ENCODE results near the gene DGKB. TPM values are rescaled to one million over a fixed set of nuclear protein-coding genes. Genes with fewer than 3 reads are reported as not detected.

The DGKB gene
- total RNA-seq, 1 experiment from 2014 or later: 0.48 TPM

DNA sequence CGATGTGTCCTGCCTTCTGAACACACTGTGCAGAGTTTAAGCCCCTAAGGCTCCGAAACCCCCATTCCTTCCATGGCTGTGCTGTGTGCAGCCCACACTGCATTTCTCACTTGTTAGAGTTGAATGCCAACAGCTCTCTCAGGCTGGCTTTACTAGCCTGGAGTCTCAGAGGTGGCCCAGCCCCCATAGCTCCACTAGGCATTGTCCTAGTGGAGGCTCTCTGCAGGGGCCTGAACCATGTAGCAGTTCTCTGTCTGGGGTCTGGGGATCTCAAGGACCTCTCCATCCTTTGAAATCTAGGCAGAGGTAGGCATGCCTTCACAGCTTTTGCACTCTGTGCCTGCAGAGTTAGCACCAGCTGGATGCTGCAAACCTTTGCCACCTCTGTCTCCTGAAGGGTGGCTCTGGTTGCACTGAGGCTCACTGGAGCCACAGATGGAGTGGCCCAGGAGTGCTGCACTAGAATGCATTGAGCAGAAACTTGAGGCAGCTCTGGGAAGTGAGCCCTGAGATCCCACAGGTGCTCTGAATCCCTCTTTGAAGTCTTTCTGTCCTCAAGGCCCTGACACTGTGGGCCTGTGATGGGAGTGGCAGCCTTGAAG lies 301.7 kb downstream of the DGKB start:
- Histone ChIP-seq H2AFZ (no peak overlapping the region), H3F3A (ENCODE audit: insufficient read depth, low read depth) (no peaks in the 10 kb centered on the region), H3K4me1 (replicated peaks; ENCODE audit: insufficient read depth) (no peaks in the 10 kb centered on the region), H3K4me3 (no peak overlapping the region), H3K9me3 (ENCODE audit: insufficient read depth, low read depth) (no peaks in the 10 kb centered on the region), H3K36me3 (ENCODE audit: low read depth) (no peaks in the 10 kb centered on the region), H3K9me2 (ENCODE audit: insufficient read depth) (no peaks in the 10 kb centered on the region), H3K79me2 (ENCODE audit: low read depth) (no peaks in the 10 kb centered on the region), H4K20me1 (ENCODE audit: insufficient read depth) (no peaks in the 10 kb centered on the region), H3K27me3 (ENCODE audit: insufficient read depth, low read depth) (no peaks in the 10 kb centered on the region), H3K27ac (no peak overlapping the region), H3K4me2 (no peak overlapping the region)
- CTCF ChIA-PET: no interaction called here
- no TSS peak for BruUV-seq (replicated peaks)
- intact Hi-C loops (cut with micrococcal nuclease; ENCODE audit: unreplicated experiment): loop anchor here (10.0 kb wide), 1 partner anchor 46 kb away; no protein-coding TSS in a partner anchor
- POLR2A ChIA-PET (ENCODE audit: unreplicated experiment): no interaction called here
- no peak for TF ChIP-seq EZH2 (IDR thresholded peaks at IDR 0.05; ENCODE audit: low read depth)
- TF ChIP-seq, protein P1, sequence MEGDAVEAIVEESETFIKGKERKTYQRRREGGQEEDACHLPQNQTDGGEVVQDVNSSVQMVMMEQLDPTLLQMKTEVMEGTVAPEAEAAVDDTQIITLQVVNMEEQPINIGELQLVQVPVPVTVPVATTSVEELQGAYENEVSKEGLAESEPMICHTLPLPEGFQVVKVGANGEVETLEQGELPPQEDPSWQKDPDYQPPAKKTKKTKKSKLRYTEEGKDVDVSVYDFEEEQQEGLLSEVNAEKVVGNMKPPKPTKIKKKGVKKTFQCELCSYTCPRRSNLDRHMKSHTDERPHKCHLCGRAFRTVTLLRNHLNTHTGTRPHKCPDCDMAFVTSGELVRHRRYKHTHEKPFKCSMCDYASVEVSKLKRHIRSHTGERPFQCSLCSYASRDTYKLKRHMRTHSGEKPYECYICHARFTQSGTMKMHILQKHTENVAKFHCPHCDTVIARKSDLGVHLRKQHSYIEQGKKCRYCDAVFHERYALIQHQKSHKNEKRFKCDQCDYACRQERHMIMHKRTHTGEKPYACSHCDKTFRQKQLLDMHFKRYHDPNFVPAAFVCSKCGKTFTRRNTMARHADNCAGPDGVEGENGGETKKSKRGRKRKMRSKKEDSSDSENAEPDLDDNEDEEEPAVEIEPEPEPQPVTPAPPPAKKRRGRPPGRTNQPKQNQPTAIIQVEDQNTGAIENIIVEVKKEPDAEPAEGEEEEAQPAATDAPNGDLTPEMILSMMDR (conservative IDR thresholded peaks at IDR 0.05): no peak
- DNase-seq: no peak

DNA sequence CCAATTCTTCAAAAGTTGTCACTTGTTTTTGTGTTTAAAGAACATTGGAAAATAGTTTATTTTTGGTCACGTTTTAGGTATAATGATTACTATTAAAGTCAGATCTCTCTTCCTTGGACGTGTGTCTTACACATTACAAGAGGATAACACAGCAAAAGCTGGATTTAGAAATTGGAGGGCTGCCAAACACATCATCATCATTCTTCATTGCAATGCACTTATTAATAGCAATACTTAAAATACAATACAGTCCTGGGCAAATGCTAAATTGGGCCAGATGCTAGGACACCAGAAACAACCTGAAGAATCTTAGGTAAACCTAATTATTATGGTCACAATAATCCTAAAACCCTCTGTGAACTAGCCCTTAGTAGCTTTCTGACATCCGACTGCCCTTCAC lies 303.6 kb downstream of the DGKB start:
- no peaks in the 10 kb centered on the region for H3K4me1 ChIP-seq (replicated peaks; ENCODE audit: insufficient read depth)
- no peak overlapping the region for H3K4me3 ChIP-seq
- no peak for DNase-seq
- H3K79me2 ChIP-seq (ENCODE audit: low read depth): no peaks in the 10 kb centered on the region
- no peaks in the 10 kb centered on the region for H3K9me2 ChIP-seq (ENCODE audit: insufficient read depth)
- no peak overlapping the region for H3K4me2 ChIP-seq
- intact Hi-C loops (cut with micrococcal nuclease; ENCODE audit: unreplicated experiment): no loop called here
- POLR2A ChIA-PET (ENCODE audit: unreplicated experiment): no interaction called here
- BruUV-seq (replicated peaks): no TSS peak
- no peak overlapping the region for H3K27ac ChIP-seq
- CTCF ChIA-PET: no interaction called here
- no peaks in the 10 kb centered on the region for H3F3A ChIP-seq (ENCODE audit: insufficient read depth, low read depth)
- H2AFZ ChIP-seq: no peak overlapping the region
- H3K9me3 ChIP-seq (ENCODE audit: insufficient read depth, low read depth): no peaks in the 10 kb centered on the region
- H3K36me3 ChIP-seq (ENCODE audit: low read depth): no peaks in the 10 kb centered on the region
- no peaks in the 10 kb centered on the region for H3K27me3 ChIP-seq (ENCODE audit: insufficient read depth, low read depth)
- H4K20me1 ChIP-seq (ENCODE audit: insufficient read depth): no peaks in the 10 kb centered on the region
- TF ChIP-seq EZH2 (IDR thresholded peaks at IDR 0.05; ENCODE audit: low read depth): no peak
- TF ChIP-seq, protein P1 (conservative IDR thresholded peaks at IDR 0.05): no peak

DNA sequence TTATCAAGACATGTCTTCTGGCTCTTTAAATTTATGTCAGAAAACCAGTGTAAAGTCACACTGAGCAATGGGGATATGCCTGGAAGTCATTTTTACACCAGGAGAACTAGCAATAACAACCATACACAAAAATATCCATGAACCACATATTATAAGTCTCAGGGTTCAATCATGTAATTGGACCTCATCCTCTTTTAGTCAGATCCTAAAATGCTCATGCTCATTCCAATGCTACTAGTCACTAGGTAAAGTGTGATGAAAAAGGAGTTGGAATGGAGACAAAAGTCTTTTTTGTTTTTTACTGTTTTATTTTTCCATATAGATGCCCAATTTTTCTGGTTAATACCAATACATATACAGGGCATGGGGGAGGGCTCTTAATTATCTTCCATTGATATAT lies 306.1 kb downstream of the DGKB start:
- Histone ChIP-seq H2AFZ (no peak overlapping the region), H3K4me3 (no peak overlapping the region), H3K9me3 (ENCODE audit: insufficient read depth, low read depth) (no peaks in the 10 kb centered on the region; the same call in 1 of the 2 replicates), H3K4me2 (no peak overlapping the region), H3K27ac (no peak overlapping the region), H3K9me2 (ENCODE audit: insufficient read depth) (no peaks in the 10 kb centered on the region), H3K79me2 (ENCODE audit: low read depth) (no peaks in the 10 kb centered on the region), H3K4me1 (replicated peaks; ENCODE audit: insufficient read depth) (no peaks in the 10 kb centered on the region), H3K36me3 (ENCODE audit: low read depth) (no peaks in the 10 kb centered on the region), H4K20me1 (ENCODE audit: insufficient read depth) (no peaks in the 10 kb centered on the region), H3K27me3 (ENCODE audit: insufficient read depth, low read depth) (no peaks in the 10 kb centered on the region), H3F3A (ENCODE audit: insufficient read depth, low read depth) (no peaks in the 10 kb centered on the region)
- TF ChIP-seq, protein P1 (conservative IDR thresholded peaks at IDR 0.05): no peak
- TF ChIP-seq EZH2 (IDR thresholded peaks at IDR 0.05; ENCODE audit: low read depth): no peak
- CTCF ChIA-PET: no interaction called here
- POLR2A ChIA-PET (ENCODE audit: unreplicated experiment): no interaction called here
- intact Hi-C loops (cut with micrococcal nuclease; ENCODE audit: unreplicated experiment): no loop called here
- BruUV-seq (replicated peaks): no TSS peak
- no peak for DNase-seq

All from PC-9 (cell line).